H1 (cell line): Measurements from ENCODE around the gene THAP4. TPM values are rescaled to one million over a fixed set of nuclear protein-coding genes. Genes with fewer than 3 reads are reported as not detected.

ENCODE experiments used
- CTCF ChIP-seq, 3 experiments: IDR thresholded peaks; 1 replicate in 2 of 3; 2 replicates in 1 of 3; pipeline versions ENCODE4 v1.5.1 to v1.6.1; 2011; ENCODE audit warnings: low read length in 3 of 3, mild to moderate bottlenecking in 3 of 3, inconsistent platforms in 2 of 3, low read depth in 1 of 3, moderate library complexity in 1 of 3; ENCODE audit not compliant: insufficient read depth in 1 of 3; ENCODE audit errors: control extremely low read depth in 1 of 3
- polyA plus RNA-seq, 7 experiments: library from polyadenylated mRNA; depleted of rRNA in 3 of 7; stranded (reverse) in 5 of 7; unstranded in 2 of 7; fragments of >200 nt in 5 of 7; fragments of 200-250 nt in 2 of 7; gene quantifications; 1 replicate in 5 of 7; 2 replicates in 1 of 7; 4 replicates in 1 of 7; pipeline versions ENCODE4 v1.2.1 to v1.2.3, GENCODE V29; 2011 to 2013; ENCODE audit warnings: missing spikeins in 2 of 7, mixed read lengths in 2 of 7
- total RNA-seq: library from RNA; stranded (reverse); fragmentation: NEBNext Ultra II Directional; extraction: Animal tissue kit (Norgen Biotek cat#: 25700); gene quantifications from 2 replicates; pipeline ENCODE4 v1.2.1, GENCODE V29; 2021

Gene THAP4
- total and polyA plus RNA-seq, 2 of the 8 experiments (the other 6 are each of a cell fraction or from before 2014, with no cell fraction given), result 78.9 to 83.6 TPM

GRCh38 chr2:241659150-241659739, 22.3 kb upstream of the THAP4 start (continued):
- TF ChIP-seq CTCF (IDR thresholded peaks at IDR 0.05; ENCODE audit: control extremely low read depth in 1 of 3, insufficient read depth in 1 of 3, low read depth in 1 of 3, low read length in 3 of 3), result peak; percentile 58 to 72 (median 58)
- TF ChIP-seq, all 59 proteins: peak for 4
